Colonic mucosa (tissue), 4 donors: ENCODE results near the gene MBOAT1. TPM values are rescaled to one million over a fixed set of nuclear protein-coding genes. Genes with fewer than 3 reads are reported as not detected.

Experiments
- DNase-seq: peaks from one replicate; pipeline ENCODE4 v3.0.0-alpha.2; 2020
- H3K27ac ChIP-seq: fragments of 200-600 bp; one replicate; pipeline ENCODE4 v1.8.0; 2021
- H3K27me3 ChIP-seq: fragments of 200-600 bp; one replicate; pipeline ENCODE4 v1.8.0; 2021
- H3K36me3 ChIP-seq: fragments of 200-600 bp; one replicate; pipeline ENCODE4 v1.8.0; 2021
- H3K4me1 ChIP-seq: fragments of 200-600 bp; one replicate; pipeline ENCODE4 v1.8.0; 2021; ENCODE audit warnings: mild to moderate bottlenecking
- H3K4me3 ChIP-seq: fragments of 200-600 bp; one replicate; pipeline ENCODE4 v1.8.0; 2021
- H3K9ac ChIP-seq, 2 donors: one replicate each; pipeline ENCODE4 v1.7.0; 2013; ENCODE audit warnings: control low read depth in 2 of 2, low read depth in 2 of 2, low read length in 2 of 2
- H3K9me3 ChIP-seq: fragments of 200-600 bp; one replicate; pipeline ENCODE4 v1.8.0; 2021
- intact Hi-C: fragments of 100-400 bp; cut with DNase I; formaldehyde crosslinking; loops from one replicate; pipeline ENCODE4 v1.14.1; 2022
- total RNA-seq, 2 donors: library from RNA; stranded (reverse); fragmentation: NEBNext Ultra II Directional in 1 of 2; extraction: Animal tissue kit (Norgen Biotek cat#: 25700) in 1 of 2; gene quantifications; one replicate each; pipeline ENCODE4 v1.2.1, GENCODE V29; 2021
- TF ChIP-seq, protein P1 (sequence below): fragments of 200-600 bp; IDR thresholded peaks from one replicate; pipeline ENCODE4 v1.8.0; 2022; ENCODE audit warnings: antibody characterized with exemption, mild to moderate bottlenecking
- donor health status: healthy.
- donor health status: DM: no; HTN: no; CAD: no.
- donor health status: DM: no; HTN: no; CAD: no.

MBOAT1 gene
- total RNA-seq, 2 donors from 2014 or later: 45.7 to 54.1 TPM

DNA sequence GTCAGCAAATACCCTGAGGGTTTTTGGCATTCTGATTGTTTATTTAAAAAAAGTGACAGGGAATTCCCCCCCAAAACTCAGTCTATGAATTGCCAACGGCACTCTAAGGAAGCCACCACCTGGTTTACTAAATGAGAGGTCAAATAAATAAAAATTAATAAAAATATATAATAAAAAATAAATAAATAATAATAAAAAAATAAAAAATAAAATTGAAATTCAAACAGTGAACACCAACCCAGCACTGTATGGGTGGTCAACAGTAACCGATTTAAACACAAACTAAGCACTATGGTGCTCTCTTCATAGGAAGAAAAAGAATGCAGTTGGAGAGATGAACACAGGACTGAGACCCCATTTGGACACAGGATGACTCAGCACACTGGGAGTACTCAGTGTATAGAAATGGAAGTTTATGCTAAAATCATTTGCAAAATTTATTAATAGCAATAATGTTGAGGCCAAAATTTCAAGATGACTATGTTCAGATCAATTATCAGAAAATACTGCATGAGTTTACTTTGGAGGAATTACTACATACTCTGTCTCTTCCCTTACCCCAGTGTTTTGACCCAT, 98.5 kb downstream of the MBOAT1 start:
- no peaks in the 10 kb centered on the region for H3K4me1 ChIP-seq
- H3K9me3 ChIP-seq: no peaks in the 10 kb centered on the region
- no peak overlapping the region for H3K4me3 ChIP-seq
- H3K27me3 ChIP-seq: no peaks in the 10 kb centered on the region
- H3K36me3 ChIP-seq: peaks cover 3% of the 10 kb centered on the region
- H3K27ac ChIP-seq: no peak overlapping the region
- no peak for DNase-seq
- H3K9ac ChIP-seq: no peak overlapping the region
- intact Hi-C loops: no loop called here
- TF ChIP-seq, protein P1, sequence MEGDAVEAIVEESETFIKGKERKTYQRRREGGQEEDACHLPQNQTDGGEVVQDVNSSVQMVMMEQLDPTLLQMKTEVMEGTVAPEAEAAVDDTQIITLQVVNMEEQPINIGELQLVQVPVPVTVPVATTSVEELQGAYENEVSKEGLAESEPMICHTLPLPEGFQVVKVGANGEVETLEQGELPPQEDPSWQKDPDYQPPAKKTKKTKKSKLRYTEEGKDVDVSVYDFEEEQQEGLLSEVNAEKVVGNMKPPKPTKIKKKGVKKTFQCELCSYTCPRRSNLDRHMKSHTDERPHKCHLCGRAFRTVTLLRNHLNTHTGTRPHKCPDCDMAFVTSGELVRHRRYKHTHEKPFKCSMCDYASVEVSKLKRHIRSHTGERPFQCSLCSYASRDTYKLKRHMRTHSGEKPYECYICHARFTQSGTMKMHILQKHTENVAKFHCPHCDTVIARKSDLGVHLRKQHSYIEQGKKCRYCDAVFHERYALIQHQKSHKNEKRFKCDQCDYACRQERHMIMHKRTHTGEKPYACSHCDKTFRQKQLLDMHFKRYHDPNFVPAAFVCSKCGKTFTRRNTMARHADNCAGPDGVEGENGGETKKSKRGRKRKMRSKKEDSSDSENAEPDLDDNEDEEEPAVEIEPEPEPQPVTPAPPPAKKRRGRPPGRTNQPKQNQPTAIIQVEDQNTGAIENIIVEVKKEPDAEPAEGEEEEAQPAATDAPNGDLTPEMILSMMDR: no peak

DNA sequence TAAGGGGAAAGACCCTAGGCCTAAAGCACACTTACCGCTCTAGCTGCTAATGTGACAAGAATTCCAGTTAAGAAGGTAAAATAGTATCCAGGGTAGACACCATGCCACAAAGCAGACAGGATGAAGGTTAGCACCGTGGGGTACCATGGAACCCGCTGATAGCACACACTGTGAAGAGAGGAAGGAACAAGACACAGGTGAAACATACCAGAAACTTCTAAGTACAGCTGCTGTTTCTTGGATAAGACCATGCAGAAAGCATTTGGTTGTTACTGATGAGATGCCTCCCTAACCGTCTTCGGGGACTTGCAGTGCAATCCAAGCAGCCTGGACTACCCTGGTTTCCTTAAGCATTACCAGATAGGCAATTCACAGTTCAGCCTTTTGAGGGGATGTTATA, 99.4 kb downstream of the MBOAT1 start:
- no peaks in the 10 kb centered on the region for H3K27me3 ChIP-seq
- DNase-seq: no peak
- no peak overlapping the region for H3K27ac ChIP-seq
- no peaks in the 10 kb centered on the region for H3K9me3 ChIP-seq
- H3K36me3 ChIP-seq: no peaks in the 10 kb centered on the region
- TF ChIP-seq, protein P1: no peak
- no peak overlapping the region for H3K4me3 ChIP-seq
- no peak overlapping the region for H3K9ac ChIP-seq
- no peaks in the 10 kb centered on the region for H3K4me1 ChIP-seq
- intact Hi-C loops: no loop called here

DNA sequence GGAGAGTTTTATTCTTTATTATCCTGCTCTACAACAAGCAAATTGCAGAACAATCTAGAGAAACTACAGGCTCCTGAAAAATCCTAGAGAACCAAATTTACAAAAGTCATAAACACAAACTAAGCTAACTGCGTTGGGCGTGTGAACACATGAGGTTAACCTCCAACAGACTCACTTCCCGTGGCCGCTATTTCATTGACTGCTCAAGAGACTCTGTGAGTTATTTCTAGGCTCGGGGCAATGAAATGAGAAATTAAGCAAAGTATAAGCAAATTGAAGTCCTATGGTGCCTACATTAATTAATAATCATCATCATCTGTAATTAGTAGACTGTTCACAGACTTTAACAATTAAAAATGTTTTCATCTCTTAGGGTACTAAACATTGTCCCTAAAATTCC, 100.0 kb downstream of the MBOAT1 start:
- H3K4me3 ChIP-seq: no peak overlapping the region
- H3K27me3 ChIP-seq: no peaks in the 10 kb centered on the region
- no peak for DNase-seq
- no peaks in the 10 kb centered on the region for H3K4me1 ChIP-seq
- H3K27ac ChIP-seq: no peak overlapping the region
- H3K9me3 ChIP-seq: no peaks in the 10 kb centered on the region
- no peak overlapping the region for H3K9ac ChIP-seq
- TF ChIP-seq, protein P1: no peak
- intact Hi-C loops: no loop called here
- no peaks in the 10 kb centered on the region for H3K36me3 ChIP-seq

DNA sequence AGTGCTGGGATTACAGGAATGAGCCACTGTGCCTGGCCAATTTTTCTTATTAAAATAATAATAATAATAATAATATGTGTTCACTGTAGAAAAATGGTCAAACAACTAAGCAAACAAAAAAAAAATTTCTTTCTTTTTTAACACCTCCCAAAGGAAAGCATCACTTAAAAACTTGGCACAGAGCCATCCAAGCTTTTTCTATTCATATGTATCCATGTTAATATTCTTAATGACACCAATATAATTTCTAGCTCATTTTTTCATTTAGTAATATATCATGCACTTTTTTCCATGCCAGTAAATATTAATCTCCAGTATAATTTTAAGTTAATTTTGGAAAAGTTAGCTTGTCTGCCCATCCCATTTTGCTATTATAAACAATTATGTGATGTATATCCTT, 101.8 kb downstream of the MBOAT1 start:
- DNase-seq: no peak
- no peaks in the 10 kb centered on the region for H3K36me3 ChIP-seq

DNA sequence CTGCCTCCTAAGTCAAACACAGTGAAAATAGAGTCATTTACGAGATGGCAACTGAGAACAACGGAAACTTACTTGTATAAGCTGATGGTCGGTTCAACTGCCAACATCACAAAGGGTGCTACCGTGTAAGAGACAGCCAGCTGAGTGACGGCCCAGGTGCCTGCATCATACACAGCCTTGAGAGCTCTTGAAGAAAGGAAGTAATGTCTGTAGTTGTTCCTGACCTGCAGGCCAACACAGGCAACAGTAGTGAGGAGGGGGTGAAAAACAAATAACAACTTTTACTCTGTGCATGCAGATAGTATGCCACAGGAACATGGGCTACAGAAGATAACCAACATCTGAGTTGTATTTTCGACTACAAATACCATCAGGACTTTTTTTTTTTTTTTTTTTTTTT, 102.7 kb downstream of the MBOAT1 start:
- intact Hi-C loops: no loop called here
- DNase-seq: no peak
- H3K4me3 ChIP-seq: no peak overlapping the region
- H3K27me3 ChIP-seq: no peaks in the 10 kb centered on the region
- H3K36me3 ChIP-seq: no peaks in the 10 kb centered on the region
- no peaks in the 10 kb centered on the region for H3K9me3 ChIP-seq
- TF ChIP-seq, protein P1: no peak
- no peak overlapping the region for H3K9ac ChIP-seq
- no peak overlapping the region for H3K27ac ChIP-seq
- no peaks in the 10 kb centered on the region for H3K4me1 ChIP-seq

More for the DNA sequence above, 101.8 kb downstream of the MBOAT1 start:
- TF ChIP-seq, protein P1: no peak
- intact Hi-C loops: no loop called here
- Histone ChIP-seq H3K4me3 (no peak overlapping the region), H3K9me3 (no peaks in the 10 kb centered on the region), H3K4me1 (no peaks in the 10 kb centered on the region), H3K27ac (no peak overlapping the region), H3K27me3 (no peaks in the 10 kb centered on the region), H3K9ac (no peak overlapping the region)
